Heart left ventricle (tissue), 16 donors: ENCODE results near the gene PKD1. TPM values are rescaled to one million over a fixed set of nuclear protein-coding genes. Genes with fewer than 3 reads are reported as not detected.

ENCODE experiments used
- ATAC-seq, 4 donors: fragments of 200-7000 bp; cut with Tn5 transposase; one replicate each; pipeline ENCODE4 v1.9.1; 2020 to 2022; ENCODE audit warnings: moderate library complexity in 4 of 4, mild to moderate bottlenecking in 3 of 4, moderate number of reproducible peaks in 1 of 4
- DNase-seq, 5 donors: peaks; one replicate each; pipeline ENCODE4 v3.0.0-alpha.2; 2020
- H3K27ac ChIP-seq, 12 donors: fragments of 200-600 bp; sonication (generic) in 4 of 12; one replicate each; pipeline versions ENCODE4 v1.5.0 to v1.8.0; 2016 to 2022; ENCODE audit warnings: mild to moderate bottlenecking in 2 of 12
- H3K27me3 ChIP-seq, 9 donors: fragments of 200-600 bp; sonication (generic) in 2 of 9; one replicate each; pipeline versions ENCODE4 v1.5.1 to v1.8.0; 2016 to 2022; ENCODE audit warnings: mild to moderate bottlenecking in 3 of 9
- H3K36me3 ChIP-seq, 9 donors: fragments of 200-600 bp; sonication (generic) in 2 of 9; one replicate each; pipeline versions ENCODE4 v1.5.0 to v1.8.0; 2018 to 2022; ENCODE audit warnings: mild to moderate bottlenecking in 2 of 9
- H3K4me1 ChIP-seq, 12 donors: fragments of 200-600 bp; sonication (generic) in 4 of 12; one replicate each; pipeline versions ENCODE4 v1.5.0 to v1.8.0; 2016 to 2022; ENCODE audit warnings: mild to moderate bottlenecking in 3 of 12
- H3K4me3 ChIP-seq, 12 donors: fragments of 200-600 bp; sonication (generic) in 4 of 12; one replicate each; pipeline versions ENCODE4 v1.5.0 to v1.8.0; 2017 to 2022; ENCODE audit warnings: mild to moderate bottlenecking in 9 of 12, moderate library complexity in 4 of 12
- H3K9me3 ChIP-seq, 12 donors: fragments of 200-600 bp; sonication (generic) in 4 of 12; one replicate each; pipeline versions ENCODE4 v1.5.0 to v1.8.0; 2016 to 2022; ENCODE audit warnings: mild to moderate bottlenecking in 1 of 12
- POLR2A ChIP-seq, 2 donors: fragments of 450-650 bp; IDR thresholded peaks; one replicate each; pipeline ENCODE4 v1.6.1; 2017; ENCODE audit warnings: antibody characterized with exemption in 2 of 2, mild to moderate bottlenecking in 2 of 2, moderate library complexity in 2 of 2
- WGBS, 4 donors: extraction: QIAGEN DNeasy Blood & Tissue Kit in 2 of 4; methylation state at CpG; one replicate each; pipeline versions ENCODE4 v1.1.5 to v1.1.7; 2013 to 2018; 5-methylcytosine and 5-hydroxymethylcytosine counted together
- intact Hi-C, 10 donors: fragments of 100-400 bp; cut with DNase I; formaldehyde crosslinking; loops; one replicate each; pipeline versions ENCODE4 v1.11.1 to v1.14.2; 2022
- polyA plus RNA-seq, 2 donors: library from polyadenylated mRNA; stranded (reverse); fragments of 200-250 nt; gene quantifications; one replicate each; pipeline ENCODE4 v1.2.3, GENCODE V29; 2013
- total RNA-seq, 9 donors: library from RNA; depleted of rRNA in 2 of 9; stranded (reverse); fragments of >200 nt in 2 of 9; fragmentation: NEBNext Ultra II Directional in 3 of 9; extraction: Animal tissue kit (Norgen Biotek cat#: 25700) in 3 of 9; gene quantifications; one replicate each; pipeline versions ENCODE4 v1.1.0 to v1.2.4, GENCODE V29; 2016 to 2023
- TF ChIP-seq, protein P1 (sequence below), 12 donors: fragments of 200-600 bp; sonication (generic) in 4 of 12; IDR thresholded peaks; one replicate each; pipeline versions ENCODE4 v1.5.0 to v1.8.0; 2018 to 2022; ENCODE audit warnings: antibody characterized with exemption in 12 of 12, mild to moderate bottlenecking in 5 of 12
- donor health status: ischemic (EF 13 %, LVEDD 7.1; RV severe dilation, severe dysfunction).
- donor health status: healthy with polysubstance abuse.
- donor health status: DM: no; HTN: yes; CAD: no.
- donor health status: DM: no; HTN: no; CAD: no.
- donor health status: ischemic (EF 25% LVEDD 6.9; RV normal size, moderate dysfunction).
- donor health status: ischemic (EF 25% LVEDD 5.7; RV mildly dilated, moderate dysfunction).
- donor health status: healthy.
- donor health status: DM: yes; HTN: yes; CAD: no.
- donor health status: ischemic (EF 35%, LVEDD 5.7; RV mildly dilated, moderate dysfunction).
- donor health status: nonischemic (EF 11% LVEDD 7.7; RV severe dilation, severe dysfunction).
- donor health status: DM: yes; HTN: yes; CAD: no.
- donor health status: PGD.
- donor health status: ischemic (EF 29% LVEDD 5.4; RV normal size, mild dysfunction).
- donor health status: nonischemic (EF 23%, LVEDD 6.1; RV moderate dilation, normal function).

PKD1 gene
- total and polyA plus RNA-seq, 11 donors: 64.9 to 441 (median 105) TPM

DNA sequence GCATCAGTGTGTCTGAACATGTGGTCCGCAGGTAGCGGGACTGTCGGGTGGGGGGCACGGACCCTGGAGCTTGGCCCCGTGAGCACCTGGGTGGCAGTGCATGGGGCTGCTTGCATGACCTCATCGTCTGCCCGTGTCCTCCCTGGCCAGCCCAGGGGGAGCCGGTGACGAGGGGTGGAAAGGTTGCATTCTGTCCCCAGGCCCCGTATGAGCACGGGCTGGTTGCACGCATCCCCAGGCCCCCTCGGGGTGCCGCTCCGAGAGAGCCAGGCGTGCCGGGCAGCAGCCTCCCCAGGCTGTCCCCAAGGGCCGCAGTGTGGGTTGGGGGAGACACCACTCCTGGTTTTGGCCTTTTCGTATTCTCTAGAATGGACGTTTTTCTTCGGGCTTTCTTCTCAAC, 58.0 kb downstream of the PKD1 start:
- DNase-seq (no peak), ATAC-seq (no peak)
- Histone ChIP-seq H3K9me3 (no peaks in the 10 kb centered on the region), H3K4me1 (peaks cover 5 to 21% (median 16%) of the 10 kb centered on the region in 12 donors), H3K27me3 (no peaks in the 10 kb centered on the region), H3K27ac (no peak overlapping the region), H3K36me3 (peaks cover 0 to 95% (median 88%) of the 10 kb centered on the region in 9 donors), H3K4me3 (no peak overlapping the region)
- intact Hi-C loops: no loop called here
- 87 to 95% (median 95%) methylated on average over 15 to 21 of the region's 21 CpGs for WGBS, 4 donors
- no peak for TF ChIP-seq POLR2A (IDR thresholded peaks at IDR 0.05)
- TF ChIP-seq, protein P1, sequence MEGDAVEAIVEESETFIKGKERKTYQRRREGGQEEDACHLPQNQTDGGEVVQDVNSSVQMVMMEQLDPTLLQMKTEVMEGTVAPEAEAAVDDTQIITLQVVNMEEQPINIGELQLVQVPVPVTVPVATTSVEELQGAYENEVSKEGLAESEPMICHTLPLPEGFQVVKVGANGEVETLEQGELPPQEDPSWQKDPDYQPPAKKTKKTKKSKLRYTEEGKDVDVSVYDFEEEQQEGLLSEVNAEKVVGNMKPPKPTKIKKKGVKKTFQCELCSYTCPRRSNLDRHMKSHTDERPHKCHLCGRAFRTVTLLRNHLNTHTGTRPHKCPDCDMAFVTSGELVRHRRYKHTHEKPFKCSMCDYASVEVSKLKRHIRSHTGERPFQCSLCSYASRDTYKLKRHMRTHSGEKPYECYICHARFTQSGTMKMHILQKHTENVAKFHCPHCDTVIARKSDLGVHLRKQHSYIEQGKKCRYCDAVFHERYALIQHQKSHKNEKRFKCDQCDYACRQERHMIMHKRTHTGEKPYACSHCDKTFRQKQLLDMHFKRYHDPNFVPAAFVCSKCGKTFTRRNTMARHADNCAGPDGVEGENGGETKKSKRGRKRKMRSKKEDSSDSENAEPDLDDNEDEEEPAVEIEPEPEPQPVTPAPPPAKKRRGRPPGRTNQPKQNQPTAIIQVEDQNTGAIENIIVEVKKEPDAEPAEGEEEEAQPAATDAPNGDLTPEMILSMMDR (IDR thresholded peaks at IDR 0.05): no peak

DNA sequence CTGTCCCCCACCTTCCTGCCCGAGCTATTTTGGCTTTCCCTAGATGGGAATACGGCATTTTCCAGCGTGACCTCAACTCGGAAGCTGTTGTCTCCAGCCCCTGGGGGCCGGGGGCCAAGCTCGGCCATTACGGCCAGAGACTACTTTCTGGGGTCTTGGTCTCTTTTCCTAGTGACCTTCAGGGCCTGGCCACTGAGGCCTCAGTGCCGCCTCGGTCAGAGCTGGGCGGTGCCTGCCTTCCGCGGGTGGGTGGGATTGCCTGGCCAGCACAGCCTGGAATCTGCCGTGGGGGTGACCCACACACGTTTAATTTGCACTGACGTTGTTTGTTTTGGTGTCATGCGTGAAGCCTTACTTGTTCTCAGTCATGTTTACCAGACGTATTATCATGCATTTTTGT, 58.7 kb downstream of the PKD1 start:
- WGBS, 4 donors: 90 to 94% (median 94%) methylated on average over 17 of the region's 17 CpGs
- intact Hi-C loops: no loop called here
- Histone ChIP-seq H3K4me3 (no peak overlapping the region), H3K27ac (no peak overlapping the region), H3K27me3 (no peaks in the 10 kb centered on the region), H3K9me3 (no peaks in the 10 kb centered on the region), H3K36me3 (peaks cover 0 to 96% (median 90%) of the 10 kb centered on the region in 9 donors), H3K4me1 (peaks cover 4 to 14% (median 10%) of the 10 kb centered on the region in 12 donors)
- no peak for TF ChIP-seq POLR2A (IDR thresholded peaks at IDR 0.05)
- TF ChIP-seq, protein P1 (IDR thresholded peaks at IDR 0.05): no peak
- DNase-seq (no peak), ATAC-seq (no peak)

DNA sequence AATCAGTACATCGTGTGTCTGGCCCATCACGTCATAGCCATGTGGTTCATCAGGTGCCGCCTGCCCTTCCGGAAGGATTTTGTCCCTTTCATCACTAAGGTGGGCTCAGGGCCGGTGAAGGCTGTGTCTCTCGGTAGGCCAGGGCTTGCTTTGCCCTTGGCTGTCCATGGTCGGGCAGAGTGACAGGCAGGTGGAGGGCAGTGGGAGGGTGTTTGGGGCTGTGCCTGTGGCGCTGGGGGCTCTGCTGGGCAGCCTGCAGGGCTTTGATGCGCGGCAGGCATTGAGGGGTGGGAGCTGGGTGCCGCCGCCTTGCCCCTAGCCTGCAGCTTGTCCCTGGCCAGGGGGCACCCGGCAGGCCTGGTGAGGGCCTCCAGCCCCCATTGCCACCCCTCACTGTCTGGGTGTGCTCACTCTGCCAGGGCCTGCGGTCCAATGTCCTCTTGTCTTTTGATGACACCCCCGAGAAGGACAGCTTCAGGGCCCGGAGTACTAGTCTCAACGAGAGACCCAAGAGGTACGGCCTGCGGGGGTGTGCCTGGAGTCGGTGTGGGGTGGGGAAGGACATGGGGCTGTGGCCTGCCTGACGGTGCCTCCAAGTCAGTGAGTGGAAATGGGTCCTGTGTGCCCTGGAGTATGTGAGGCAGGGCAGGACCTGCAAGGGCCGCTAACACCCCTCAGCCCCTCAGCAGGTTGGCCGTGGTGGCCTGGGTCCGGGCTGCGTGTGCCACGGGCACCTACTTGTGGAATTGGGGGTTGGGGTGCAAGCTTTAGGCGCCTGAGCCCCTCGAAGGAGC, 59.4 kb downstream of the PKD1 start:
- H3K27ac ChIP-seq: no peak overlapping the region
- 92 to 95% (median 94%) methylated on average over 13 to 28 of the region's 28 CpGs for WGBS, 4 donors
- TF ChIP-seq, protein P1 (IDR thresholded peaks at IDR 0.05): no peak
- TF ChIP-seq POLR2A (IDR thresholded peaks at IDR 0.05): no peak
- no peaks in the 10 kb centered on the region for H3K9me3 ChIP-seq
- no peak for DNase-seq
- H3K4me1 ChIP-seq: peaks cover 0 to 7% (median 2%) of the 10 kb centered on the region in 12 donors
- H3K27me3 ChIP-seq: no peaks in the 10 kb centered on the region
- no peak overlapping the region for H3K4me3 ChIP-seq
- no peak for ATAC-seq
- intact Hi-C loops: no loop called here
- peaks cover 0 to 95% (median 91%) of the 10 kb centered on the region in 9 donors for H3K36me3 ChIP-seq

DNA sequence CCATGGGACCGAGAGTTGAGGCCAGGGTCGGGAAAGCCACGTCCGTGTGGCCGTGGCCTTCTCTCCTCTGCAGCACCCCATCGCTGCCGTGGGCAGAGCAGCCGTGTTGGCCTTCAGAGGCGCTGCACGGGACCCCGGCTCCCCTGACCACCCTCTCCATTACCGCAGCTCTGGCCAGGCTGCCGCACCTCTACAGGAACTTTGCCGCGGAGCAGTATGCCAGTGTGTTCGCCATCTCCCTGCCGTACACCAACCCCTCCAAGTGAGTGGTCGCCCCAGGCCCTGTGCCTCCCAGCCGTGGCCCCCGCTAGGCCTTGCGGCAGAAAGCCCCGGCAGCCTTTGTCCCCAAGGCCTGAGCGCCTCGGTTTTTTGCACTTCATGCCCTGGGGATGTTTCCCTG, 60.1 kb downstream of the PKD1 start:
- Histone ChIP-seq H3K9me3 (no peaks in the 10 kb centered on the region), H3K36me3 (peaks cover 0 to 96% (median 87%) of the 10 kb centered on the region in 9 donors), H3K4me3 (no peak overlapping the region), H3K27me3 (no peaks in the 10 kb centered on the region), H3K27ac (no peak overlapping the region), H3K4me1 (peaks cover 0 to under 1% (median 0%) of the 10 kb centered on the region in 12 donors)
- WGBS, 4 donors: 93 to 96% (median 95%) methylated on average over 20 to 24 of the region's 24 CpGs
- no peak for ATAC-seq
- DNase-seq: no peak
- TF ChIP-seq POLR2A (IDR thresholded peaks at IDR 0.05): no peak
- TF ChIP-seq, protein P1 (IDR thresholded peaks at IDR 0.05): no peak
- intact Hi-C loops: no loop called here
